K562 (cell line): Measurements from ENCODE around the gene PSG2.
"Not testable (repeated sequence)": the region's sequence is repeated elsewhere in the genome, so short reads cannot be mapped to it uniquely, and the experiment has no call there.

Experiments used
- CBX8 ChIP-seq: fragments of 200-600 bp; sonication (generic); IDR thresholded peaks from 2 replicates; pipeline ENCODE4 v1.6.1; 2012; ENCODE audit warnings: borderline replicate concordance, mixed run types, low read depth, mild to moderate bottlenecking, moderate library complexity, mixed read lengths, low read length, control low read depth, inconsistent platforms; ENCODE audit not compliant: poor library complexity, severe bottlenecking; ENCODE audit errors: extremely low read depth
- ELF1 ChIP-seq: fragments of 200-800 bp; sonication (Bioruptor generic); IDR thresholded peaks from 2 replicates; pipeline ENCODE4 v1.6.1; 2016; ENCODE audit warnings: missing genetic modification characterization, missing compliant biosample characterization
- GABPA ChIP-seq: fragments of 200-800 bp; sonication (Bioruptor generic); conservative IDR thresholded peaks from 2 replicates; pipeline ENCODE4 v1.6.1; 2016; ENCODE audit warnings: low read depth, missing genetic modification characterization, missing compliant biosample characterization
- KLF13 ChIP-seq: fragments of 450-650 bp; IDR thresholded peaks from 2 replicates; pipeline ENCODE4 v1.6.1; 2016; ENCODE audit warnings: missing genetic modification characterization, low read depth, mild to moderate bottlenecking, missing compliant biosample characterization, moderate library complexity, borderline replicate concordance
- MCM2 ChIP-seq: fragments of 450-650 bp; IDR thresholded peaks from 2 replicates; pipeline ENCODE4 v1.6.1; 2017; ENCODE audit warnings: low read depth, mild to moderate bottlenecking
- MYC ChIP-seq, 2 experiments: fragments of 250-450 bp in 1 of 2; sonication (Bioruptor Pico) in 1 of 2; IDR thresholded peaks; 2 replicates each; pipeline versions ENCODE4 v1.5.1 to v1.6.1; 2012 to 2021; ENCODE audit warnings: low read depth in 2 of 2, borderline replicate concordance in 1 of 2, improper control_type of control experiment in 1 of 2, low read length in 1 of 2, mild to moderate bottlenecking in 1 of 2, moderate library complexity in 1 of 2
- TBL1XR1 ChIP-seq, 2 experiments: IDR thresholded peaks; 2 replicates each; pipeline ENCODE4 v1.6.1; 2012; ENCODE audit warnings: improper control_type of control experiment in 2 of 2, low read length in 2 of 2, mild to moderate bottlenecking in 1 of 2
- TF ChIP-seq, protein P1 (sequence below), 2 experiments: fragments of 450-650 bp in 1 of 2; sonication (generic) in 1 of 2; formaldehyde crosslinking in 1 of 2; IDR thresholded peaks in 1 of 2; conservative IDR thresholded peaks in 1 of 2; 2 replicates each; pipeline versions ENCODE4 v1.6.1 to v1.8.1; 2016 to 2023; ENCODE audit warnings: mild to moderate bottlenecking in 2 of 2, moderate library complexity in 2 of 2, inconsistent platforms in 1 of 2, missing genetic modification reagents in 1 of 2
- TF ChIP-seq, protein P2 (sequence below), 3 experiments: IDR thresholded peaks in 2 of 3; conservative IDR thresholded peaks in 1 of 3; 2 replicates each; pipeline ENCODE4 v1.5.1; 2011 to 2012; ENCODE audit warnings: low read length in 3 of 3, mild to moderate bottlenecking in 3 of 3, control low read depth in 2 of 3, improper control_type of control experiment in 1 of 3, inconsistent platforms in 1 of 3, low read depth in 1 of 3, mixed read lengths in 1 of 3, moderate library complexity in 1 of 3; ENCODE audit not compliant: insufficient read depth in 2 of 3
- TF ChIP-seq, protein P3 (sequence below), 2 experiments: fragments of 450-650 bp; formaldehyde crosslinking in 1 of 2; IDR thresholded peaks; 2 replicates each; pipeline versions ENCODE4 v1.4.0 to v1.6.1; 2014 to 2020; ENCODE audit warnings: mild to moderate bottlenecking in 2 of 2, borderline replicate concordance in 1 of 2, low read depth in 1 of 2

DNA sequence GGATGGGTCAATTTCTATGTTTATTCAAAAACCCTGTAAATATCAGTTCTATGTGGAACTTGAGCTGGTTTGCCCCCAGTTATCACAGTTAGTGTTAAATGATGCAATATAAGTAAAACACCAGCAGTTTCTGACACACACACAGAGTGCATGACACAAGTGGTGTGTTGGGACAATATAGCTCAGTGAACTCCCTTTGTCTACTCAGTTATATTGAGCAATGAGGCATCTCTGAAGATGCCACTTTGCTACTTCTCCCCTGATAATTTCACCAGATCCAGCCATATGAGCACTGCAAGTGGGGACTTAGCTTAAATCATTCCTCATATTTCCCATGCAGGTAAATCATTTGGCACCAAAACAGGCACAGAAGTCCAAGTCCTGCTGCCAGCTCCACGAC, 33.0 kb upstream of the PSG2 start:
- TF ChIP-seq MCM2; GABPA; CBX8; KLF13 (tag); MYC (IDR thresholded peaks at IDR 0.05; ENCODE audit: low read depth, low read length); MYC (CRISPR knock-in tag; IDR thresholded peaks at IDR 0.05; ENCODE audit: borderline replicate concordance, low read depth); ELF1 (tag); TBL1XR1 (IDR thresholded peaks at IDR 0.05; ENCODE audit: low read length in 2 of 2): not testable (repeated sequence)
- TF ChIP-seq, protein P1, sequence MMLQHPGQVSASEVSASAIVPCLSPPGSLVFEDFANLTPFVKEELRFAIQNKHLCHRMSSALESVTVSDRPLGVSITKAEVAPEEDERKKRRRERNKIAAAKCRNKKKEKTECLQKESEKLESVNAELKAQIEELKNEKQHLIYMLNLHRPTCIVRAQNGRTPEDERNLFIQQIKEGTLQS (IDR thresholded peaks at IDR 0.05), result not testable (repeated sequence)
- TF ChIP-seq, protein P1 (CRISPR knock-in tag; conservative IDR thresholded peaks at IDR 0.05), result not testable (repeated sequence)
- TF ChIP-seq, protein P2, sequence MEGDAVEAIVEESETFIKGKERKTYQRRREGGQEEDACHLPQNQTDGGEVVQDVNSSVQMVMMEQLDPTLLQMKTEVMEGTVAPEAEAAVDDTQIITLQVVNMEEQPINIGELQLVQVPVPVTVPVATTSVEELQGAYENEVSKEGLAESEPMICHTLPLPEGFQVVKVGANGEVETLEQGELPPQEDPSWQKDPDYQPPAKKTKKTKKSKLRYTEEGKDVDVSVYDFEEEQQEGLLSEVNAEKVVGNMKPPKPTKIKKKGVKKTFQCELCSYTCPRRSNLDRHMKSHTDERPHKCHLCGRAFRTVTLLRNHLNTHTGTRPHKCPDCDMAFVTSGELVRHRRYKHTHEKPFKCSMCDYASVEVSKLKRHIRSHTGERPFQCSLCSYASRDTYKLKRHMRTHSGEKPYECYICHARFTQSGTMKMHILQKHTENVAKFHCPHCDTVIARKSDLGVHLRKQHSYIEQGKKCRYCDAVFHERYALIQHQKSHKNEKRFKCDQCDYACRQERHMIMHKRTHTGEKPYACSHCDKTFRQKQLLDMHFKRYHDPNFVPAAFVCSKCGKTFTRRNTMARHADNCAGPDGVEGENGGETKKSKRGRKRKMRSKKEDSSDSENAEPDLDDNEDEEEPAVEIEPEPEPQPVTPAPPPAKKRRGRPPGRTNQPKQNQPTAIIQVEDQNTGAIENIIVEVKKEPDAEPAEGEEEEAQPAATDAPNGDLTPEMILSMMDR (IDR thresholded peaks at IDR 0.05 in 2 of 3, conservative IDR thresholded peaks at IDR 0.05 in 1 of 3; ENCODE audit: insufficient read depth in 2 of 3, low read depth in 1 of 3, low read length in 3 of 3), result not testable (repeated sequence)
- TF ChIP-seq, protein P3, sequence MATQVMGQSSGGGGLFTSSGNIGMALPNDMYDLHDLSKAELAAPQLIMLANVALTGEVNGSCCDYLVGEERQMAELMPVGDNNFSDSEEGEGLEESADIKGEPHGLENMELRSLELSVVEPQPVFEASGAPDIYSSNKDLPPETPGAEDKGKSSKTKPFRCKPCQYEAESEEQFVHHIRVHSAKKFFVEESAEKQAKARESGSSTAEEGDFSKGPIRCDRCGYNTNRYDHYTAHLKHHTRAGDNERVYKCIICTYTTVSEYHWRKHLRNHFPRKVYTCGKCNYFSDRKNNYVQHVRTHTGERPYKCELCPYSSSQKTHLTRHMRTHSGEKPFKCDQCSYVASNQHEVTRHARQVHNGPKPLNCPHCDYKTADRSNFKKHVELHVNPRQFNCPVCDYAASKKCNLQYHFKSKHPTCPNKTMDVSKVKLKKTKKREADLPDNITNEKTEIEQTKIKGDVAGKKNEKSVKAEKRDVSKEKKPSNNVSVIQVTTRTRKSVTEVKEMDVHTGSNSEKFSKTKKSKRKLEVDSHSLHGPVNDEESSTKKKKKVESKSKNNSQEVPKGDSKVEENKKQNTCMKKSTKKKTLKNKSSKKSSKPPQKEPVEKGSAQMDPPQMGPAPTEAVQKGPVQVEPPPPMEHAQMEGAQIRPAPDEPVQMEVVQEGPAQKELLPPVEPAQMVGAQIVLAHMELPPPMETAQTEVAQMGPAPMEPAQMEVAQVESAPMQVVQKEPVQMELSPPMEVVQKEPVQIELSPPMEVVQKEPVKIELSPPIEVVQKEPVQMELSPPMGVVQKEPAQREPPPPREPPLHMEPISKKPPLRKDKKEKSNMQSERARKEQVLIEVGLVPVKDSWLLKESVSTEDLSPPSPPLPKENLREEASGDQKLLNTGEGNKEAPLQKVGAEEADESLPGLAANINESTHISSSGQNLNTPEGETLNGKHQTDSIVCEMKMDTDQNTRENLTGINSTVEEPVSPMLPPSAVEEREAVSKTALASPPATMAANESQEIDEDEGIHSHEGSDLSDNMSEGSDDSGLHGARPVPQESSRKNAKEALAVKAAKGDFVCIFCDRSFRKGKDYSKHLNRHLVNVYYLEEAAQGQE (IDR thresholded peaks at IDR 0.05; ENCODE audit: borderline replicate concordance), result not testable (repeated sequence)
- TF ChIP-seq, protein P3 (CRISPR knock-in tag; IDR thresholded peaks at IDR 0.05; ENCODE audit: low read depth), result not testable (repeated sequence)
